Right cardiac atrium (tissue), 5 donors: ENCODE data around the gene LMAN2. TPM values are rescaled to one million over a fixed set of nuclear protein-coding genes. Genes with fewer than 3 reads are reported as not detected.

Experiments used
- ATAC-seq, 2 donors: fragments of 200-7000 bp; cut with Tn5 transposase; one replicate each; pipeline versions ENCODE4 v1.8.0 to v1.9.1; 2020; ENCODE audit warnings: moderate library complexity in 2 of 2, mild to moderate bottlenecking in 1 of 2
- DNase-seq, 3 donors: peaks; one replicate each; pipeline ENCODE4 v3.0.0-alpha.2; 2020
- H3K27ac ChIP-seq: one replicate; pipeline ENCODE4 v1.5.1; 2013; ENCODE audit warnings: mild to moderate bottlenecking, low read length, control low read depth, moderate library complexity
- H3K27me3 ChIP-seq: one replicate; pipeline ENCODE4 v1.6.1; 2013; ENCODE audit not compliant: control insufficient read depth, insufficient read depth
- H3K4me1 ChIP-seq: one replicate; pipeline ENCODE4 v1.6.1; 2013; ENCODE audit warnings: low read length; ENCODE audit not compliant: control insufficient read depth, insufficient read depth
- H3K4me3 ChIP-seq: one replicate; pipeline ENCODE4 v1.5.1; 2013; ENCODE audit warnings: low read length, control low read depth
- H3K9me3 ChIP-seq: one replicate; pipeline ENCODE4 v1.6.1; 2013; ENCODE audit warnings: low read length; ENCODE audit not compliant: control insufficient read depth
- whole genome bisulfite sequencing: extraction: QIAGEN DNeasy Blood & Tissue Kit; methylation state at CpG from one replicate; pipeline ENCODE4 v1.1.7; 2013; 5-methylcytosine and 5-hydroxymethylcytosine counted together
- intact Hi-C, 4 donors: fragments of 100-400 bp; cut with DNase I; formaldehyde crosslinking; loops; one replicate each; pipeline versions ENCODE4 v1.11.0 to v1.14.0; 2022 to 2023
- polyA plus RNA-seq: library from polyadenylated mRNA; stranded (reverse); fragments of 200-250 nt; gene quantifications from one replicate; pipeline ENCODE4 v1.2.3, GENCODE V29; 2013
- total RNA-seq, 4 donors: library from RNA; stranded (reverse); fragmentation: NEBNext Ultra II Directional; extraction: Animal tissue kit (Norgen Biotek cat#: 25700); gene quantifications; one replicate each; pipeline ENCODE4 v1.2.1, GENCODE V29; 2021
- donor health status: healthy with polysubstance abuse.
- donor health status: DM: no; HTN: yes; CAD: no.
- donor health status: DM: no; HTN: no; CAD: no.
- donor health status: DM: no; HTN: yes; CAD: no; lungs with severe emphysema.
- donor health status: DM: yes; HTN: yes; CAD: no.

Gene LMAN2
- total and polyA plus RNA-seq, 5 donors: 59.0 to 109 (median 71.8) TPM

- H3K4me1 ChIP-seq: no peaks in the 10 kb centered on the region
- no peak overlapping the region for H3K4me3 ChIP-seq
- peak; percentile 72 to 88 (median 83) for DNase-seq
- WGBS: 22% methylated on average over 13 of the region's 13 CpGs
- H3K27me3 ChIP-seq: no peaks in the 10 kb centered on the region
- intact Hi-C loops: loop anchor here in 3 of 4 donors (1.0 to 5.0 kb wide), 4 partner anchors 62 to 112 kb away; no protein-coding TSS in a partner anchor
- no peak overlapping the region for H3K27ac ChIP-seq
- ATAC-seq: peak; percentile 81 to 84
- no peaks in the 10 kb centered on the region for H3K9me3 ChIP-seq
Observed at GRCh38 chr5:177390363-177391300, 39.2 kb upstream of the LMAN2 start.

GRCh38 chr5:177389241-177390169 lies 38.0 kb upstream of the LMAN2 start:
- H3K27ac ChIP-seq: no peak overlapping the region
- 28% methylated on average over 21 of the region's 21 CpGs for WGBS
- ATAC-seq (peak; percentile 20 to 26), DNase-seq (peak in 2 of 3 donors; percentile 40 to 64)
- H3K9me3 ChIP-seq: no peaks in the 10 kb centered on the region
- no peaks in the 10 kb centered on the region for H3K27me3 ChIP-seq
- no peaks in the 10 kb centered on the region for H3K4me1 ChIP-seq
- intact Hi-C loops: loop anchor here (1.0 to 5.0 kb wide), 4 partner anchors 63 to 113 kb away; no protein-coding TSS in a partner anchor
- H3K4me3 ChIP-seq: no peak overlapping the region

- no peaks in the 10 kb centered on the region for H3K9me3 ChIP-seq
- H3K4me1 ChIP-seq: no peaks in the 10 kb centered on the region
- H3K27me3 ChIP-seq: no peaks in the 10 kb centered on the region
- 90% methylated on average over 10 of the region's 10 CpGs for WGBS
- no peak overlapping the region for H3K4me3 ChIP-seq
- DNase-seq: no peak
- no peak for ATAC-seq
- intact Hi-C loops: loop anchor here in 1 of 4 donors (5.0 kb wide), 1 partner anchor 114 kb away; no protein-coding TSS in a partner anchor
- H3K27ac ChIP-seq: no peak overlapping the region
Observed at GRCh38 chr5:177388521-177389052, 37.1 kb upstream of the LMAN2 start.

- Histone ChIP-seq H3K9me3 (no peaks in the 10 kb centered on the region), H3K27ac (no peak overlapping the region), H3K27me3 (no peaks in the 10 kb centered on the region), H3K4me3 (no peak overlapping the region), H3K4me1 (no peaks in the 10 kb centered on the region)
- ATAC-seq (no peak), DNase-seq (no peak)
- intact Hi-C loops: loop anchor here in 1 of 4 donors (5.0 kb wide), 1 partner anchor 115 kb away; no protein-coding TSS in a partner anchor
- 86% methylated on average over 14 of the region's 14 CpGs for WGBS
Observed at GRCh38 chr5:177387405-177387804, 35.9 kb upstream of the LMAN2 start.

GRCh38 chr5:177386542-177386941 lies 35.1 kb upstream of the LMAN2 start:
- ATAC-seq: no peak
- 87% methylated on average over 8 of the region's 8 CpGs for WGBS
- no peaks in the 10 kb centered on the region for H3K9me3 ChIP-seq
- H3K4me1 ChIP-seq: no peaks in the 10 kb centered on the region
- intact Hi-C loops: loop anchor here in 1 of 4 donors (5.0 kb wide), 1 partner anchor 116 kb away; no protein-coding TSS in a partner anchor
- H3K27me3 ChIP-seq: no peaks in the 10 kb centered on the region
- H3K27ac ChIP-seq: no peak overlapping the region
- DNase-seq: no peak
- no peak overlapping the region for H3K4me3 ChIP-seq

GRCh38 chr5:177385720-177386119 lies 34.3 kb upstream of the LMAN2 start:
- no peak for DNase-seq
- no peak for ATAC-seq
- no peak overlapping the region for H3K27ac ChIP-seq
- no peak overlapping the region for H3K4me3 ChIP-seq
- no peaks in the 10 kb centered on the region for H3K4me1 ChIP-seq
- 65% methylated on average over 11 of the region's 11 CpGs for WGBS
- intact Hi-C loops: loop anchor here in 1 of 4 donors (5.0 kb wide), 1 partner anchor 117 kb away; no protein-coding TSS in a partner anchor
- H3K27me3 ChIP-seq: no peaks in the 10 kb centered on the region
- no peaks in the 10 kb centered on the region for H3K9me3 ChIP-seq

- Histone ChIP-seq H3K9me3 (no peaks in the 10 kb centered on the region), H3K4me1 (no peaks in the 10 kb centered on the region), H3K27ac (no peak within 1 kb of the TSS), H3K27me3 (no peaks in the 10 kb centered on the region), H3K4me3 (no peak within 1 kb of the TSS)
- 63% methylated on average over 4 of the region's 4 CpGs for WGBS
- ATAC-seq (no peak), DNase-seq (no peak)
- intact Hi-C loops: no loop called here
Observed at GRCh38 chr5:177384134-177384533, 32.7 kb upstream of the LMAN2 start, which contains the start of gene SLC34A1. TSS of gene SLC34A1 (plus strand) at chr5:177384434. CDS start at chr5:177385742, 1,308 bp downstream.

GRCh38 chr5:177383181-177383580 lies 31.7 kb upstream of the LMAN2 start:
- H3K27ac ChIP-seq: no peak overlapping the region
- DNase-seq (no peak), ATAC-seq (no peak)
- H3K27me3 ChIP-seq: no peaks in the 10 kb centered on the region
- H3K9me3 ChIP-seq: no peaks in the 10 kb centered on the region
- intact Hi-C loops: no loop called here
- no peaks in the 10 kb centered on the region for H3K4me1 ChIP-seq
- H3K4me3 ChIP-seq: no peak overlapping the region
- 88% methylated on average over 9 of the region's 9 CpGs for WGBS

- DNase-seq (peak in 2 of 3 donors; percentile 65 to 70), ATAC-seq (peak; percentile 21 to 33)
- no peak overlapping the region for H3K4me3 ChIP-seq
- 19% methylated on average over 11 of the region's 11 CpGs for WGBS
- no peak overlapping the region for H3K27ac ChIP-seq
- no peaks in the 10 kb centered on the region for H3K27me3 ChIP-seq
- intact Hi-C loops: no loop called here
- H3K4me1 ChIP-seq: no peaks in the 10 kb centered on the region
- no peaks in the 10 kb centered on the region for H3K9me3 ChIP-seq
Observed at GRCh38 chr5:177382423-177383029, 31.1 kb upstream of the LMAN2 start.

- Histone ChIP-seq H3K27ac (no peak overlapping the region), H3K27me3 (no peaks in the 10 kb centered on the region), H3K9me3 (no peaks in the 10 kb centered on the region), H3K4me3 (no peak overlapping the region), H3K4me1 (no peaks in the 10 kb centered on the region)
- 86% methylated on average over 6 of the region's 6 CpGs for whole genome bisulfite sequencing
- ATAC-seq (no peak), DNase-seq (no peak)
- intact Hi-C loops: no loop called here
Observed at GRCh38 chr5:177380805-177381126, 29.3 kb upstream of the LMAN2 start.
